Colonic mucosa (tissue), 4 donors: ENCODE results near the gene MDM2. TPM values are rescaled to one million over a fixed set of nuclear protein-coding genes. Genes with fewer than 3 reads are reported as not detected.

Source experiments
- DNase-seq: peaks from one replicate; pipeline ENCODE4 v3.0.0-alpha.2; 2020
- H3K27ac ChIP-seq: fragments of 200-600 bp; one replicate; pipeline ENCODE4 v1.8.0; 2021
- H3K27me3 ChIP-seq: fragments of 200-600 bp; one replicate; pipeline ENCODE4 v1.8.0; 2021
- H3K36me3 ChIP-seq: fragments of 200-600 bp; one replicate; pipeline ENCODE4 v1.8.0; 2021
- H3K4me1 ChIP-seq: fragments of 200-600 bp; one replicate; pipeline ENCODE4 v1.8.0; 2021; ENCODE audit warnings: mild to moderate bottlenecking
- H3K4me3 ChIP-seq: fragments of 200-600 bp; one replicate; pipeline ENCODE4 v1.8.0; 2021
- H3K9ac ChIP-seq, 2 donors: one replicate each; pipeline ENCODE4 v1.7.0; 2013; ENCODE audit warnings: control low read depth in 2 of 2, low read depth in 2 of 2, low read length in 2 of 2
- H3K9me3 ChIP-seq: fragments of 200-600 bp; one replicate; pipeline ENCODE4 v1.8.0; 2021
- CTCF ChIP-seq: fragments of 200-600 bp; IDR thresholded peaks from one replicate; pipeline ENCODE4 v1.8.0; 2022; ENCODE audit warnings: antibody characterized with exemption, mild to moderate bottlenecking
- intact Hi-C: fragments of 100-400 bp; cut with DNase I; formaldehyde crosslinking; loops from one replicate; pipeline ENCODE4 v1.14.1; 2022
- total RNA-seq, 2 donors: library from RNA; stranded (reverse); fragmentation: NEBNext Ultra II Directional in 1 of 2; extraction: Animal tissue kit (Norgen Biotek cat#: 25700) in 1 of 2; gene quantifications; one replicate each; pipeline ENCODE4 v1.2.1, GENCODE V29; 2021
- donor health status: healthy.
- donor health status: DM: no; HTN: no; CAD: no.
- donor health status: DM: no; HTN: no; CAD: no.

Gene MDM2
- total RNA-seq, 2 donors from 2014 or later: 94.8 to 107 TPM

- Histone ChIP-seq H3K4me1 (no peaks in the 10 kb centered on the region), H3K9me3 (no peaks in the 10 kb centered on the region), H3K27ac (no peak overlapping the region), H3K36me3 (peaks cover 9% of the 10 kb centered on the region), H3K27me3 (no peaks in the 10 kb centered on the region), H3K4me3 (no peak overlapping the region), H3K9ac (no peak overlapping the region)
- no peak for TF ChIP-seq CTCF
- DNase-seq: no peak
- intact Hi-C loops: no loop called here
These were observed 33.7 kb downstream of the MDM2 start for GRCh38 chr12:68841717-68842116.

GRCh38 chr12:68842123-68842522 is 34.1 kb downstream of the MDM2 start:
- TF ChIP-seq CTCF: no peak
- Histone ChIP-seq H3K9me3 (no peaks in the 10 kb centered on the region), H3K9ac (no peak overlapping the region), H3K27ac (no peak overlapping the region), H3K36me3 (peaks cover 9% of the 10 kb centered on the region), H3K4me1 (no peaks in the 10 kb centered on the region), H3K4me3 (no peak overlapping the region), H3K27me3 (no peaks in the 10 kb centered on the region)
- DNase-seq: no peak
- intact Hi-C loops: no loop called here

GRCh38 chr12:68842784-68843567 is 35.0 kb downstream of the MDM2 start:
- H3K27ac ChIP-seq: no peak overlapping the region
- H3K4me1 ChIP-seq: no peaks in the 10 kb centered on the region
- TF ChIP-seq CTCF: no peak
- peaks cover 9% of the 10 kb centered on the region for H3K36me3 ChIP-seq
- H3K27me3 ChIP-seq: no peaks in the 10 kb centered on the region
- no peak for DNase-seq
- no peaks in the 10 kb centered on the region for H3K9me3 ChIP-seq
- intact Hi-C loops: no loop called here
- no peak overlapping the region for H3K9ac ChIP-seq
- H3K4me3 ChIP-seq: no peak overlapping the region

GRCh38 chr12:68844318-68844745 is 36.4 kb downstream of the MDM2 start:
- no peak overlapping the region for H3K4me3 ChIP-seq
- DNase-seq: no peak
- TF ChIP-seq CTCF: no peak
- H3K27me3 ChIP-seq: no peaks in the 10 kb centered on the region
- no peaks in the 10 kb centered on the region for H3K4me1 ChIP-seq
- intact Hi-C loops: no loop called here
- no peak overlapping the region for H3K9ac ChIP-seq
- H3K9me3 ChIP-seq: no peaks in the 10 kb centered on the region
- H3K27ac ChIP-seq: no peak overlapping the region
- H3K36me3 ChIP-seq: peaks cover 3% of the 10 kb centered on the region

- no peak overlapping the region for H3K4me3 ChIP-seq
- H3K9ac ChIP-seq: no peak overlapping the region
- TF ChIP-seq CTCF: no peak
- no peaks in the 10 kb centered on the region for H3K9me3 ChIP-seq
- no peaks in the 10 kb centered on the region for H3K36me3 ChIP-seq
- H3K27me3 ChIP-seq: no peaks in the 10 kb centered on the region
- DNase-seq: no peak
- intact Hi-C loops: no loop called here
- no peak overlapping the region for H3K27ac ChIP-seq
- no peaks in the 10 kb centered on the region for H3K4me1 ChIP-seq
These were observed 37.1 kb downstream of the MDM2 start for GRCh38 chr12:68844788-68845695.
